SU-DHL-6 (cell line): ENCODE data around the gene RNF8.
"Not testable (repeated sequence)": the region's sequence is repeated elsewhere in the genome, so short reads cannot be mapped to it uniquely, and the experiment has no call there.

Source experiments
- H2AFZ ChIP-seq: fragments of 200-600 bp; sonication (generic); 2 replicates; pipeline ENCODE4 v1.6.1; 2014; ENCODE audit warnings: low read depth, mild to moderate bottlenecking, moderate library complexity, mixed read lengths, antibody characterized with exemption, low read length; ENCODE audit not compliant: severe bottlenecking
- H3F3A ChIP-seq: fragments of 200-600 bp; shearing (Covaris generic); 2 replicates; pipeline ENCODE4 v1.6.0; 2016; ENCODE audit warnings: antibody characterized with exemption, mild to moderate bottlenecking; ENCODE audit not compliant: insufficient read depth
- H3K27ac ChIP-seq: fragments of 200-600 bp; sonication (generic); 2 replicates; pipeline ENCODE4 v1.5.1; 2016; ENCODE audit warnings: low read depth, mild to moderate bottlenecking, low read length, moderate library complexity, mixed read lengths
- H3K27me3 ChIP-seq: fragments of 200-600 bp; sonication (generic), shearing (Covaris generic); 2 replicates; pipeline ENCODE4 v1.6.0; 2014; ENCODE audit warnings: mild to moderate bottlenecking, low read length
- H3K36me3 ChIP-seq: fragments of 200-600 bp; sonication (generic); 2 replicates; pipeline ENCODE4 v1.6.1; 2014; ENCODE audit warnings: mild to moderate bottlenecking, low read length, mixed read lengths
- H3K4me2 ChIP-seq: fragments of 300-600, 200-600 bp; shearing (Covaris generic), sonication (generic); 2 replicates; pipeline ENCODE4 v1.6.0; 2014; ENCODE audit warnings: low read length, low read depth, mild to moderate bottlenecking; ENCODE audit not compliant: poor library complexity, severe bottlenecking
- H3K4me3 ChIP-seq: fragments of 200-600 bp; sonication (generic); 2 replicates; pipeline ENCODE4 v1.5.1; 2014; ENCODE audit warnings: antibody characterized with exemption, low read length, mild to moderate bottlenecking, mixed read lengths; ENCODE audit not compliant: insufficient read depth, poor library complexity, severe bottlenecking
- H3K79me2 ChIP-seq: fragments of 200-600 bp; sonication (generic); 2 replicates; pipeline ENCODE4 v1.6.1; 2014; ENCODE audit warnings: mild to moderate bottlenecking, low read length, moderate library complexity; ENCODE audit not compliant: insufficient read depth
- H3K9ac ChIP-seq: fragments of 200-600 bp; sonication (generic); 2 replicates; pipeline ENCODE4 v1.7.0; 2014; ENCODE audit warnings: mild to moderate bottlenecking, low read length
- H3K9me2 ChIP-seq: fragments of 200-600 bp; sonication (generic); replicated peaks from 2 replicates; pipeline ENCODE4 v1.6.1; 2014; ENCODE audit warnings: low read length; ENCODE audit not compliant: insufficient read depth
- H3K9me3 ChIP-seq: fragments of 200-600 bp; sonication (generic); 2 replicates; pipeline ENCODE4 v1.6.1; 2014; ENCODE audit warnings: low read length, mixed read lengths; ENCODE audit not compliant: insufficient read depth
- H4K20me1 ChIP-seq: fragments of 200-600 bp; sonication (generic); 2 replicates; pipeline ENCODE4 v1.6.1; 2014; ENCODE audit warnings: low read depth, mild to moderate bottlenecking, antibody characterized with exemption, low read length, moderate library complexity, mixed read lengths
- CTCF ChIP-seq: fragments of 200-600 bp; sonication (generic); IDR thresholded peaks from one replicate; pipeline ENCODE4 v1.5.1; 2017; ENCODE audit warnings: antibody characterized with exemption, mild to moderate bottlenecking, low read length, moderate library complexity; ENCODE audit not compliant: insufficient read depth, poor library complexity, severe bottlenecking
- EZH2phosphoT487 ChIP-seq: fragments of 200-600 bp; sonication (generic), shearing (Covaris generic); conservative IDR thresholded peaks from 2 replicates; pipeline ENCODE4 v1.6.1; 2018; ENCODE audit warnings: mild to moderate bottlenecking, antibody characterized with exemption, low read length, moderate library complexity, mixed read lengths

RNF8 gene

GRCh38 chr6:37438930-37439329, 85.1 kb downstream of the RNF8 start:
- H3K36me3 ChIP-seq: peaks cover 5% of the 10 kb centered on the region
- no peak overlapping the region for H3K9ac ChIP-seq
- peaks cover 22% of the 10 kb centered on the region for H3K79me2 ChIP-seq

GRCh38 chr6:37441651-37442050, 87.9 kb downstream of the RNF8 start:
- Histone ChIP-seq H2AFZ (no peak overlapping the region), H3K36me3 (peaks cover 20% of the 10 kb centered on the region), H3K9ac (no peak overlapping the region), H3K79me2 (peaks cover 5% of the 10 kb centered on the region; the same call in 1 of the 2 replicates), H3K27ac (no peak overlapping the region), H3K9me2 (no peaks in the 10 kb centered on the region), H3K4me2 (no peak overlapping the region), H4K20me1 (no peaks in the 10 kb centered on the region), H3K4me3 (no peak overlapping the region), H3K9me3 (no peaks in the 10 kb centered on the region), H3K27me3 (no peaks in the 10 kb centered on the region), H3F3A (no peaks in the 10 kb centered on the region)
- no peak for TF ChIP-seq CTCF
- TF ChIP-seq EZH2phosphoT487: no peak

More at GRCh38 chr6:37438930-37439329, 85.1 kb downstream of the RNF8 start:
- H3K27me3 ChIP-seq: no peaks in the 10 kb centered on the region
- 0 out of 2 replicates have a peak, but pooled peaks cover 4% of the 10 kb centered on the region for H3F3A ChIP-seq
- H3K9me2 ChIP-seq: no peaks in the 10 kb centered on the region
- no peak overlapping the region for H3K4me3 ChIP-seq
- H4K20me1 ChIP-seq: no peaks in the 10 kb centered on the region
- no peaks in the 10 kb centered on the region for H3K9me3 ChIP-seq
- no peak overlapping the region for H2AFZ ChIP-seq
- H3K27ac ChIP-seq: no peak overlapping the region
- no peak overlapping the region for H3K4me2 ChIP-seq
- TF ChIP-seq CTCF: no peak
- TF ChIP-seq EZH2phosphoT487: no peak

GRCh38 chr6:37442416-37443215, 88.8 kb downstream of the RNF8 start:
- peak overlapping the region; percentile 11 for H3K4me2 ChIP-seq
- no peaks in the 10 kb centered on the region for H3K9me3 ChIP-seq
- no peaks in the 10 kb centered on the region for H3K27me3 ChIP-seq
- H3K36me3 ChIP-seq: peaks cover 20% of the 10 kb centered on the region
- H3K79me2 ChIP-seq: peaks cover 5% of the 10 kb centered on the region; the same call in 1 of the 2 replicates
- TF ChIP-seq CTCF: no peak
- no peak for TF ChIP-seq EZH2phosphoT487
- H4K20me1 ChIP-seq: no peaks in the 10 kb centered on the region
- no peak overlapping the region for H2AFZ ChIP-seq
- no peak overlapping the region for H3K9ac ChIP-seq
- no peaks in the 10 kb centered on the region for H3F3A ChIP-seq
- H3K9me2 ChIP-seq: no peaks in the 10 kb centered on the region
- H3K27ac ChIP-seq: no peak overlapping the region
- H3K4me3 ChIP-seq: no peak overlapping the region

- H3K27me3 ChIP-seq, H3K9me2 ChIP-seq, H3K4me2 ChIP-seq, H3K9me3 ChIP-seq, H4K20me1 ChIP-seq, H2AFZ ChIP-seq, H3F3A ChIP-seq, H3K9ac ChIP-seq, H3K27ac ChIP-seq, H3K4me3 ChIP-seq, H3K79me2 ChIP-seq: not testable (repeated sequence)
- H3K36me3 ChIP-seq: peaks cover 20% of the 10 kb centered on the region
Observed at GRCh38 chr6:37443216-37443542, 89.4 kb downstream of the RNF8 start.
